Measurements from ENCODE around the gene GAMT.

The GAMT gene

DNA sequence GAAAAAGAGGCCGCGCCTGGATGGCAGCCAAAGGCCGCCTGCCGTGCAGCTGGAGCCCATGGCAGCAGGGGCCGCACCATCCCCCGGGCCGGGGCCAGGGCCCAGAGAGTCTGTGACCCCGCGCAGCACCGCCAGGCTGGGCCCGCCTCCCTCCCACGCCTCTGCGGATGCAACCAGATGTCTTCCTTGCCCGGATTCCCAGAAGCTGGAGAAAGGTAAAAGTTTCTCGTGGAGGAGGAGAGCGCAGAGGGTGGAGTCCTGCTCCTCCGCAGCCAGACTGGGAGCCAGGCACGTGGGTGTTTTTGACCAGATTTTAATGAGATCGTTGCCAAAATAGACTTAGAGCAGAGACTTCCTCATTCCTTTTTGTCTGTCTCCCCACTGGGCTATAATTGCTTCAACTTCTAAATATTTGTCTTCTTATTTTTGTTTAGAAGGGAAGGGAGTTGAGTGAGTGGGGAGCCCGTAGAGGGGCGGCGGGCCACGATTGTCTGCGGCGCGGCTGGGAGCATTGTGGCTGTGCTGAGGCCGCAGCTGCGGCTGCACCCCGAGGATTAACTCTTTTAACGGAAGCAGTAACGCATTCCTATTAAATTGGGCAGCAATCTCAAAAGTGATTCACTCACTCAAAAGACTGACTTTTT, 40.4 kb downstream of the GAMT start:
- no peak for DNase-seq
- no peak overlapping the region for H2AK5ac ChIP-seq (ENCODE audit: low read length)
- no peak overlapping the region for H3K18ac ChIP-seq (ENCODE audit: low read length)
- H4K12ac ChIP-seq (ENCODE audit: low read depth, low read length) = no peak overlapping the region
- H3K4me2 ChIP-seq (ENCODE audit: low read length) = no peak overlapping the region
- H3K27me3 ChIP-seq (ENCODE audit: insufficient read depth, low read length) = no peaks in the 10 kb centered on the region
- no peaks in the 10 kb centered on the region for H3K79me1 ChIP-seq (ENCODE audit: low read length)
- WGBS (ENCODE audit: extremely low coverage, insufficient coverage, insufficient read length) = no CpG with 5 or more reads among the region's 31 CpGs
- no peak overlapping the region for H2BK5ac ChIP-seq (ENCODE audit: low read depth, low read length, poor library complexity)
- no peak overlapping the region for H3K23ac ChIP-seq (ENCODE audit: low read length)
- no peak overlapping the region for H3K4ac ChIP-seq (ENCODE audit: low read depth, low read length)
- no peak overlapping the region for H3K27ac ChIP-seq (ENCODE audit: low read depth, low read length)
- H3K9ac ChIP-seq (ENCODE audit: low read length) = no peak overlapping the region
- no peak overlapping the region for H3K4me3 ChIP-seq (ENCODE audit: low read depth, low read length)
- peaks cover 2% of the 10 kb centered on the region for H3K79me2 ChIP-seq (ENCODE audit: control insufficient read depth, insufficient read depth, low read length, poor library complexity)
- H4K8ac ChIP-seq (ENCODE audit: low read depth, low read length) = no peak overlapping the region
- no peak overlapping the region for H2AFZ ChIP-seq (ENCODE audit: insufficient read depth, low read length, poor library complexity)
- peaks cover 60 to 66% of the 10 kb centered on the region in 2 experiments for H3K36me3 ChIP-seq (ENCODE audit: control insufficient read depth in 1 of 2, insufficient read depth in 2 of 2, low read length in 2 of 2)
- H3K9me3 ChIP-seq (ENCODE audit: insufficient read depth, low read depth, low read length) = peaks cover 5% of the 10 kb centered on the region
- H4K91ac ChIP-seq (ENCODE audit: low read depth, low read length) = no peak overlapping the region
- H2BK120ac ChIP-seq (ENCODE audit: insufficient read depth, low read length, poor library complexity) = no peak overlapping the region
- peaks cover 0 to 2% of the 10 kb centered on the region in 2 experiments for H3K4me1 ChIP-seq (ENCODE audit: control insufficient read depth in 1 of 2, insufficient read depth in 2 of 2, low read length in 2 of 2)
- H2BK12ac ChIP-seq (ENCODE audit: low read length) = no peak overlapping the region
- H3K14ac ChIP-seq (ENCODE audit: low read length) = no peak overlapping the region

GRCh38 chr19:1360126-1360817, 41.1 kb downstream of the GAMT start:
- Histone ChIP-seq H2BK12ac (ENCODE audit: low read length) (no peak overlapping the region), H3K4me2 (ENCODE audit: low read length) (no peak overlapping the region), H3K27me3 (ENCODE audit: insufficient read depth, low read length) (no peaks in the 10 kb centered on the region), H4K12ac (ENCODE audit: low read depth, low read length) (no peak overlapping the region), H2BK5ac (ENCODE audit: low read depth, low read length, poor library complexity) (no peak overlapping the region), H2AFZ (ENCODE audit: insufficient read depth, low read length, poor library complexity) (no peak overlapping the region), H2BK120ac (ENCODE audit: insufficient read depth, low read length, poor library complexity) (no peak overlapping the region), H3K9ac (ENCODE audit: low read length) (no peak overlapping the region), H3K36me3 (ENCODE audit: control insufficient read depth in 1 of 2, insufficient read depth in 2 of 2, low read length in 2 of 2) (peaks cover 53 to 59% of the 10 kb centered on the region in 2 experiments), H3K79me2 (ENCODE audit: control insufficient read depth, insufficient read depth, low read length, poor library complexity) (peaks cover 5% of the 10 kb centered on the region), H3K4me3 (ENCODE audit: low read depth, low read length) (no peak overlapping the region), H3K27ac (ENCODE audit: low read depth, low read length) (no peak overlapping the region), H3K14ac (ENCODE audit: low read length) (no peak overlapping the region), H4K8ac (ENCODE audit: low read depth, low read length) (no peak overlapping the region), H3K4ac (ENCODE audit: low read depth, low read length) (no peak overlapping the region), H3K18ac (ENCODE audit: low read length) (no peak overlapping the region), H4K91ac (ENCODE audit: low read depth, low read length) (no peak overlapping the region), H2AK5ac (ENCODE audit: low read length) (no peak overlapping the region), H3K79me1 (ENCODE audit: low read length) (peaks cover under 1% of the 10 kb centered on the region), H3K9me3 (ENCODE audit: insufficient read depth, low read depth, low read length) (peaks cover 5% of the 10 kb centered on the region), H3K23ac (ENCODE audit: low read length) (no peak overlapping the region), H3K4me1 (ENCODE audit: control insufficient read depth in 1 of 2, insufficient read depth in 2 of 2, low read length in 2 of 2) (peaks cover 2 to 3% of the 10 kb centered on the region in 2 experiments)
- no CpG with 5 or more reads among the region's 30 CpGs for WGBS (ENCODE audit: extremely low coverage, insufficient coverage, insufficient read length)
- no peak for DNase-seq

GRCh38 chr19:1357531-1358109, 43.7 kb downstream of the GAMT start:
- no peak overlapping the region for H2BK120ac ChIP-seq (ENCODE audit: insufficient read depth, low read length, poor library complexity)
- WGBS (ENCODE audit: extremely low coverage, insufficient coverage, insufficient read length) = no CpG with 5 or more reads among the region's 24 CpGs
- H3K14ac ChIP-seq (ENCODE audit: low read length) = no peak overlapping the region
- no peak overlapping the region for H2BK5ac ChIP-seq (ENCODE audit: low read depth, low read length, poor library complexity)
- DNase-seq = no peak
- H3K4ac ChIP-seq (ENCODE audit: low read depth, low read length) = no peak overlapping the region
- no peak overlapping the region for H2BK12ac ChIP-seq (ENCODE audit: low read length)
- no peak overlapping the region for H2AK5ac ChIP-seq (ENCODE audit: low read length)
- H3K4me3 ChIP-seq (ENCODE audit: low read depth, low read length) = no peak overlapping the region
- H3K79me1 ChIP-seq (ENCODE audit: low read length) = peaks cover 9% of the 10 kb centered on the region
- H3K79me2 ChIP-seq (ENCODE audit: control insufficient read depth, insufficient read depth, low read length, poor library complexity) = peaks cover 13% of the 10 kb centered on the region
- H3K36me3 ChIP-seq (ENCODE audit: control insufficient read depth in 1 of 2, insufficient read depth in 2 of 2, low read length in 2 of 2) = peaks cover 39 to 41% of the 10 kb centered on the region in 2 experiments
- no peak overlapping the region for H4K91ac ChIP-seq (ENCODE audit: low read depth, low read length)
- H3K4me2 ChIP-seq (ENCODE audit: low read length) = no peak overlapping the region
- H4K12ac ChIP-seq (ENCODE audit: low read depth, low read length) = no peak overlapping the region
- H3K27me3 ChIP-seq (ENCODE audit: insufficient read depth, low read length) = no peaks in the 10 kb centered on the region
- H4K8ac ChIP-seq (ENCODE audit: low read depth, low read length) = no peak overlapping the region
- H2AFZ ChIP-seq (ENCODE audit: insufficient read depth, low read length, poor library complexity) = no peak overlapping the region
- H3K9me3 ChIP-seq (ENCODE audit: insufficient read depth, low read depth, low read length) = peaks cover 5% of the 10 kb centered on the region
- no peak overlapping the region for H3K23ac ChIP-seq (ENCODE audit: low read length)
- no peak overlapping the region for H3K18ac ChIP-seq (ENCODE audit: low read length)
- H3K4me1 ChIP-seq (ENCODE audit: control insufficient read depth in 1 of 2, insufficient read depth in 2 of 2, low read length in 2 of 2) = peaks cover 2 to 7% of the 10 kb centered on the region in 2 experiments
- H3K9ac ChIP-seq (ENCODE audit: low read length) = no peak overlapping the region
- H3K27ac ChIP-seq (ENCODE audit: low read depth, low read length) = no peak overlapping the region

DNA sequence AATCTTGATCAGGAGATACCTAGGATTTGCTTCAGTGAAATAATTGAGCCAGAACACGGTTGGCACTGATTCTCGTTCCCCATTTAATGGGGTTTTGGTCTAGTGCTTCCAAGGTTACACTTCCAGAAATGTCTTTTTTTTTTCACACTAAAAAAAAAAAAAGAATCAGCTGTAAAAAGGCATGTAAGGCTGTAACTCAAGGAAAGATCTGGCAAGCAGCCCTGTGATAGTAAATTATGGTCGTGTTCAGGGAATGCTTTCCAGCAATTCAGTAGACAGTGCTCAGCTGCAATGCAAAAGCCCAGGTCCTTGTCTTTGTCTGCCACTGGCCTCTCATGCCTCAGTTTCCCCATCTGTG, 44.9 kb downstream of the GAMT start:
- H3K79me1 ChIP-seq (ENCODE audit: low read length) = peaks cover 9% of the 10 kb centered on the region
- no peak overlapping the region for H2BK120ac ChIP-seq (ENCODE audit: insufficient read depth, low read length, poor library complexity)
- no peaks in the 10 kb centered on the region for H3K27me3 ChIP-seq (ENCODE audit: insufficient read depth, low read length)
- H3K79me2 ChIP-seq (ENCODE audit: control insufficient read depth, insufficient read depth, low read length, poor library complexity) = peaks cover 13% of the 10 kb centered on the region
- H3K14ac ChIP-seq (ENCODE audit: low read length) = no peak overlapping the region
- peaks cover 6% of the 10 kb centered on the region for H3K9me3 ChIP-seq (ENCODE audit: insufficient read depth, low read depth, low read length)
- no peak overlapping the region for H4K8ac ChIP-seq (ENCODE audit: low read depth, low read length)
- no peak overlapping the region for H3K27ac ChIP-seq (ENCODE audit: low read depth, low read length)
- no CpG with 5 or more reads among the region's 3 CpGs for WGBS (ENCODE audit: extremely low coverage, insufficient coverage, insufficient read length)
- no peak overlapping the region for H3K9ac ChIP-seq (ENCODE audit: low read length)
- H3K23ac ChIP-seq (ENCODE audit: low read length) = no peak overlapping the region
- H4K12ac ChIP-seq (ENCODE audit: low read depth, low read length) = no peak overlapping the region
- H3K36me3 ChIP-seq (ENCODE audit: control insufficient read depth in 1 of 2, insufficient read depth in 2 of 2, low read length in 2 of 2) = peaks cover 29 to 30% of the 10 kb centered on the region in 2 experiments
- no peak overlapping the region for H3K4me3 ChIP-seq (ENCODE audit: low read depth, low read length)
- no peak overlapping the region for H2AK5ac ChIP-seq (ENCODE audit: low read length)
- H2AFZ ChIP-seq (ENCODE audit: insufficient read depth, low read length, poor library complexity) = no peak overlapping the region
- DNase-seq = no peak
- no peak overlapping the region for H3K4ac ChIP-seq (ENCODE audit: low read depth, low read length)
- H3K18ac ChIP-seq (ENCODE audit: low read length) = no peak overlapping the region
- no peak overlapping the region for H2BK5ac ChIP-seq (ENCODE audit: low read depth, low read length, poor library complexity)
- H3K4me1 ChIP-seq (ENCODE audit: control insufficient read depth in 1 of 2, insufficient read depth in 2 of 2, low read length in 2 of 2) = peaks cover 2 to 7% of the 10 kb centered on the region in 2 experiments
- H3K4me2 ChIP-seq (ENCODE audit: low read length) = no peak overlapping the region
- H4K91ac ChIP-seq (ENCODE audit: low read depth, low read length) = no peak overlapping the region
- H2BK12ac ChIP-seq (ENCODE audit: low read length) = no peak overlapping the region

Data from trophoblast cell (in vitro differentiated cells and primary cell).